Activated CD4-positive, alpha-beta T cell treated with anti-CD3 and anti-CD28 coated beads, Interleukin-2, amount 10 ng/mL, durations not matched to agents 24 days and 14 days (primary cell): ENCODE data around the gene NPHS1. TPM values are rescaled to one million over a fixed set of nuclear protein-coding genes. Genes with fewer than 3 reads are reported as not detected.
"Not testable (repeated sequence)": the region's sequence is repeated elsewhere in the genome, so short reads cannot be mapped to it uniquely, and the experiment has no call there.

Experiments used
- DNase-seq: peaks from one replicate; pipeline ENCODE4 v3.0.0; 2022
- H3K27ac Mint-ChIP-seq: one replicate; pipeline ENCODE4 v1.8.0; 2022; ENCODE audit warnings: mild to moderate bottlenecking, mixed read lengths
- H3K27me3 Mint-ChIP-seq: one replicate; pipeline ENCODE4 v1.8.0; 2022; ENCODE audit warnings: mixed read lengths
- H3K36me3 Mint-ChIP-seq: one replicate; pipeline ENCODE4 v1.8.0; 2022; ENCODE audit warnings: low read depth, mild to moderate bottlenecking, mixed read lengths
- H3K4me1 Mint-ChIP-seq: one replicate; pipeline ENCODE4 v1.8.0; 2021; ENCODE audit warnings: mixed read lengths
- H3K4me3 Mint-ChIP-seq: one replicate; pipeline ENCODE4 v1.8.0; 2022; ENCODE audit warnings: mild to moderate bottlenecking, moderate library complexity, mixed read lengths
- H3K9me3 Mint-ChIP-seq: one replicate; pipeline ENCODE4 v1.8.0; 2021; ENCODE audit warnings: mixed read lengths
- intact Hi-C: fragments of 100-400 bp; cut with micrococcal nuclease; formaldehyde crosslinking; loops from one replicate; pipeline ENCODE4 v1.15.1; 2023
- total RNA-seq: library from RNA; stranded (reverse); gene quantifications from 2 replicates; pipeline ENCODE4 v1.2.3, GENCODE V29; 2022

Gene NPHS1
- total RNA-seq, 1 donor from 2014 or later, result not detected

DNA sequence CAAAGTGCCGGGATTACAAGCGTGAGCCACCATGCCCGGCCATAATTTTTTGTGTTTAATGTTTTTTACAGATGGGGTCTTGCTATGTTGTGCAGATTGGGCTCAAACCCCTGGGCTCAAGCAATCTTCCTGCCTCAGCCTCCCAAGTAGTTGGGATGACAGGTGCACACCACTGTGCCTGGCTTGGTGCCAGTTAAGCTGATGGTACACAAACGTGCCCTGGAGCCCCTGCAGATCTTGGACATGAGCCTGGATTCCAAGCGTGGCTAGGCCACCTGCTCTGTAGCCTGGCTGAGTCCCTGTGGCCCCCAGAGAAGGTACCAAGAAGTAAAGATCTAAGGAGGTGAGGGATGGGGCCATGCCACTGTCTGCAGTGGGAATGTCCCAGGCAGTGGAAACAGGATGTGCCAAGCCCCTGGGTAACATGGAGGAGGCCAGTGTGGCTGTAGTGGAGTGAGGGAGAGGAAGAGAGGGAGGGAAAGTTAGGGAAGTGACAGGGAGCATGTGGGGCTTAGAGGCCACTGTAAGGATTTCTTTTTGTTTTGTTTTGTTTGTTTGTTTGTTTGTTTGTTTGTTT is 46.7 kb downstream of the NPHS1 start:
- intact Hi-C loops, result no loop called here

DNA sequence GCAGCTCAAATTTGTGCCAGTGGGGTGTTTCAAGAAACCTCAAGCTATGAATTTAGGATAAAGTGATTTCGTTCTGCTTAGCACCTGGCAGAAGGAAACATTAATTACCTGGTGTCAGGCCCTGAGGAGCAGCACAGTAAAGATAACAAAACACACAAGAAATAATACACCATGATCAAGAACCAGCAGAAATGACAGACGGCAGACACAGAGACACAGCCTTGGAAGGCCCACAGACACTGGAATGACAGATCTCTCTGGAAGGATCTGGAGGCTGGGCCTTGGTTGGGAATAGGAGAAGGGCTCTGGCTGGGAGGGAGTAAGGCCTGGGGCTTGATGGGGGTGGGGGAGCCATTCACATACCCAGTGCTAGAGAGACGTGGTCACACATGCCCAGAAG is 50.5 kb downstream of the NPHS1 start:
- Mint-ChIP-seq H3K27ac (no peak overlapping the region), H3K4me1 (peaks cover 11% of the 10 kb centered on the region), H3K9me3 (no peaks in the 10 kb centered on the region), H3K4me3 (no peak overlapping the region), H3K36me3 (no peaks in the 10 kb centered on the region), H3K27me3 (peaks cover 16% of the 10 kb centered on the region)
- intact Hi-C loops, result no loop called here
- no peak for DNase-seq

More for the DNA sequence above, 46.7 kb downstream of the NPHS1 start:
- Mint-ChIP-seq H3K9me3 (no peaks in the 10 kb centered on the region), H3K4me1 (peaks cover 8% of the 10 kb centered on the region), H3K27ac (no peak overlapping the region), H3K27me3 (peaks cover 2% of the 10 kb centered on the region), H3K4me3 (no peak overlapping the region), H3K36me3 (no peaks in the 10 kb centered on the region)
- DNase-seq, result no peak

DNA sequence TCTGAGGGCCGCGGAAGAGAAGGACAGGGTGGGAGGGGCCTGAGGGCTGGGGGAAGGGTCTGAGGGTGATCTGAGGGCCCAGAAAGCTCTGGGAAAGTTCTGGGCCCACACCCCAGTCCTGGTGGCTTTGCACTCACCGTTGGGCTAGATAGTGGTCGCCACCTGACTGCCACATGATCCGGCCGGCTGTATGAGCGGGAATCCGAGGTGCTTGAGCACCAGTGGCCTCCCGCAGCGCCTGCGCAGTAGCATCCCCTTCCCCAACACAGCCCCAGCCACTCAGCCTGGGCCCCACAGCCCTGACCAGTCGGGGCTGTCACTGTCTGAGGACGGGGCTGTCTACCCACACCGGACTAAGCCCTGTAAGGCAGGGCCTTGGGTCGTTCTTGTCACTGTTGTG is 54.6 kb downstream of the NPHS1 start:
- H3K4me3 Mint-ChIP-seq, result no peak overlapping the region
- H3K4me1 Mint-ChIP-seq, result peaks cover 4% of the 10 kb centered on the region
- H3K36me3 Mint-ChIP-seq, result no peaks in the 10 kb centered on the region
- intact Hi-C loops, result no loop called here
- no peak for DNase-seq
- no peak overlapping the region for H3K27ac Mint-ChIP-seq
- peaks cover 32% of the 10 kb centered on the region for H3K27me3 Mint-ChIP-seq
- H3K9me3 Mint-ChIP-seq, result no peaks in the 10 kb centered on the region

DNA sequence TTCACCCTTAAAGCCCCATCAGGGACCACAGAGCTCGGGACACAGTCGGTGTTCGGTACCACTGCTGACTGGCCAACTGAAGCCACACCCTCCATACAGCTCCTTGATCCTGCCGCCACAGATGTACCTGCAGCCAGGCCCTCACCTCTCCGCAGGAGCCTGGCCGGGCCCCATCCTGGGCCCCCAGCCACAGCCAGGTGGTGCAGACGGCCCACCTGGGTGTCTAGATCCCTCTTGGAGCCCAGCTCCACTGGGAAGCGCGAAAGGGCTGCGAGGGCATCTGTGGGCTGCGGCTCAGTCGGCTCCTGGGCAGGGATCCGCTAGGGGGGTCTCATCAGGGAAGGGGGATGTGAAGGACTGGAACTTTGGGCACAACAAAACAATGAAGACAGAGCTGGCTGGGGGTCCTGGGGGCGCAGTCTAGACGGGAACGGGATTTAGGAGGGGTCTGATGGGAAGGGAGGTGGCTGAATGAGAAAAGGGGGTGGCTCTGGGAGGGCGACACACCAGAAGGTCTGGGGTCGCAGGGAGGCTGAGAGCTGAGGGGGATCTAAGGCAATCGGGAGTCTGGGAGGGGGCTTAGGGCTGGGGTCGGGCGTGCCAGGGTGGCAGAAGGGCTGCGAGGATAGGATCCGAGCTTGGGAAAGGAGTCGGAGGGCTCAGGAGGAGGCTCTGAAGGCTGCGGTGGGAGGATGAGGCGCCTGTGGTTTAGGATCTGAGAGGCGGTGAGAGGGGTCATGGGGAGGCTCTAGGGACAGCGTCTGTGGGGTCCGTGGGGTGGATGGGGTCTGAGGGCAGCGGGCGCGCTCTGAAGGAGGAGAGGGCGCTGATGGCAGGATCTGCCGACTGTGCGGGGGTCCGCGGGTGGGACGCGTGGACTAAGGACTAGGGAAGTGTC is 55.4 kb downstream of the NPHS1 start:
- intact Hi-C loops, result no loop called here
- DNase-seq, result no peak

DNA sequence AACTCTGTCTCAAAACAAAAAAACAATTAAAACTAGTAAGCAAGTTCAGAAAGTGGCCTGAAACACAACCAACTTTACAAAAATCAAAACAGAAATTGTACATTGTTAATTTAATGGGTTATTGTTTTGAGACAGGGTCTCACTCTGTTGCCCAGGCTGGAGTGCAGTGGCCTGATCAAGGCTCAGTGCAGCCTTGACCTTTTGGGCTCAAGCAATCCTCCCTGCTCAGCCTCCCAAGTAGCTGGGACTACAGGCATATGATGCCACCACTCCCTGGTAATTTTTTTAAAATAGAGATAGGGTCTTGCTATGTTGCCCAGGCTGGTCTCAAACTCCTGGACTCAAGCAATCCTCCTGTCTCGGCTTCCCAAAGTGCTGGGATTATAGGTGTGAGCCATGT is 56.7 kb downstream of the NPHS1 start:
- H3K9me3 Mint-ChIP-seq, H3K27ac Mint-ChIP-seq, H3K4me1 Mint-ChIP-seq, intact Hi-C loops, DNase-seq, H3K4me3 Mint-ChIP-seq, H3K36me3 Mint-ChIP-seq: not testable (repeated sequence)
- peaks cover 32% of the 10 kb centered on the region for H3K27me3 Mint-ChIP-seq

More for the DNA sequence above, 55.4 kb downstream of the NPHS1 start:
- Mint-ChIP-seq H3K4me3 (peak overlapping the region; percentile 28), H3K27ac (no peak overlapping the region), H3K9me3 (no peaks in the 10 kb centered on the region), H3K27me3 (peaks cover 32% of the 10 kb centered on the region), H3K36me3 (no peaks in the 10 kb centered on the region), H3K4me1 (peaks cover 4% of the 10 kb centered on the region)

DNA sequence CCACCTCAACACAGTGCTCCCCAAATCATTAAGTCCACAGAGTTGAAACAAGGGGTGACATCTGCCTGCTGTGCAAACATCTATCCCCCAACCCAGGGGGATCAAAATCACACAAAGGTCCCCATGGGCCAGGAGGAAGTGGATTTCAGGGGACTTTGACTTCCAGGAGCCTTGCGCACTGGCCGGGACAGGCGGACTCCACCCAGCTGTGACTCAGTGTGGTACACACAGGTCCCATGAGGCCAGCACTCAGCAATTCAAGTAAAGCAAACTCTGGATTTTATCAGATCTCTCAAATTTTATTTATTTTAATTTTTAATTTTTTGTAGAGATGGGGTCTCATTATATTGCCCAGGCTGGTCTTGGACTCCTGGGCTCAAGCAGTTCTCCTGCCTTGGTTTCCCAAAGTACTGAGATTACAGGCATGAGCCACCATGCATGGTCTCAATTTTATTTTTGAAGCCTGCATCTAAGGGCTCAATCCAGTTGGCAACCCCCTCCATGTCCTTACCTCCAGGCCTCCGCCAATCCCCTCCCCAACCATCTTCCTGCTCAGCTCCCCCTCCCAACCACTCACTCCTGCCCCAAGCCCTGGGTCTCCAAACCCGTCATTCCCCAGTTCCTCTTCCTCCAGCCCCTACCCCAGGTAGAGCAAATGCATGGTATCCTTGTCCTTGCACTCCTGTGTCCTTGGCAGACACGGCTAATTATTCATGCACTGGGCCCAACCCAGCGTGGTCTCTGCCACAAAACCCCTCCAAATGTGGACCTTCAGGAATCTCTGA is 58.7 kb downstream of the NPHS1 start:
- Mint-ChIP-seq H3K9me3 (no peaks in the 10 kb centered on the region), H3K36me3 (no peaks in the 10 kb centered on the region), H3K4me1 (peaks cover 4% of the 10 kb centered on the region), H3K27me3 (peaks cover 29% of the 10 kb centered on the region), H3K4me3 (no peak overlapping the region), H3K27ac (no peak overlapping the region)
- intact Hi-C loops, result no loop called here
- no peak for DNase-seq

DNA sequence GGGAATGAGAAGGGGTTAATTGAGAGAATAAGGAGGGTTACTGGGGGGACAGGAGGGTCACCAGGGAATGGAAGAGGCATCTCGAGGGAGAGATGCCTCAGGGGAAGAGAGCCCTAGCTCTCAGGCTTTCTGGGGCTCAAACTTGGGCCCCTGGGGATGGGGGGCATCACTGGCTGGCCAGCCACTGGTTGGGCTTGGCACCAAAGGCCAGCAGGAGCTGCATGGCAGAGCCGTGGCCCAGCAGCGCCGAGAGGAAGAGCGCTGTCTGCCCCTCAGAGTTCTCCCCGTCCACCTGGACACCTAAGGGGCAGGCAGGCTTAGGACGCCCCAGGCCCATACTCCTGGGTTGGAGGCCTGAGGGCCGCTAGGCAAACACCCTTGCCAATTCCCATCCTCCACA is 59.4 kb downstream of the NPHS1 start:
- intact Hi-C loops, result no loop called here
- Mint-ChIP-seq H3K27me3 (peaks cover 25% of the 10 kb centered on the region), H3K4me3 (no peak overlapping the region)

DNA sequence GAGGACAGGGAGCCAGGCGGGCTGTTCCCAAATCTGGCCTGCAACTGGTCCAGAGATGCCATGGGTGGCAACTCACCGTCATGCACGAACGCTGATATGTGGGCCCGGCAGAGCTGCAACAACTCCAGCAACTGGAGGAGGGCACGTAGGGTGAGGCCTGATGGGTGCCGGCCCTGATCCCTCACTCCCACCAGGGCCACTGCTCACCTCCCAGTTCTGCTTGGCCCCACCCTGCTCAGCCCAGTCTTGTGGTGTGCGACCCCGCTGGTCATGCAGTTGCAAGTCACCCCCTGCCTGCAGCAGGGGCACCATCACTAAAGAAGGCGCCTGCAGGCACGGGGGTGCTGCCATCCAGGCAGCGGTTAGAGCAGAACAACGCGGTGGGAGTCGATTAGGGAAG is 60.0 kb downstream of the NPHS1 start:
- intact Hi-C loops, result no loop called here
- no peaks in the 10 kb centered on the region for H3K36me3 Mint-ChIP-seq
- H3K27me3 Mint-ChIP-seq, result peaks cover 21% of the 10 kb centered on the region
- DNase-seq, result no peak
- H3K27ac Mint-ChIP-seq, result no peak overlapping the region
- H3K4me3 Mint-ChIP-seq, result no peak overlapping the region
- H3K4me1 Mint-ChIP-seq, result peaks cover 3% of the 10 kb centered on the region
- no peaks in the 10 kb centered on the region for H3K9me3 Mint-ChIP-seq

More for the DNA sequence above, 59.4 kb downstream of the NPHS1 start:
- Mint-ChIP-seq H3K27ac (no peak overlapping the region), H3K4me1 (peaks cover 4% of the 10 kb centered on the region), H3K36me3 (no peaks in the 10 kb centered on the region), H3K9me3 (no peaks in the 10 kb centered on the region)
- DNase-seq, result no peak

DNA sequence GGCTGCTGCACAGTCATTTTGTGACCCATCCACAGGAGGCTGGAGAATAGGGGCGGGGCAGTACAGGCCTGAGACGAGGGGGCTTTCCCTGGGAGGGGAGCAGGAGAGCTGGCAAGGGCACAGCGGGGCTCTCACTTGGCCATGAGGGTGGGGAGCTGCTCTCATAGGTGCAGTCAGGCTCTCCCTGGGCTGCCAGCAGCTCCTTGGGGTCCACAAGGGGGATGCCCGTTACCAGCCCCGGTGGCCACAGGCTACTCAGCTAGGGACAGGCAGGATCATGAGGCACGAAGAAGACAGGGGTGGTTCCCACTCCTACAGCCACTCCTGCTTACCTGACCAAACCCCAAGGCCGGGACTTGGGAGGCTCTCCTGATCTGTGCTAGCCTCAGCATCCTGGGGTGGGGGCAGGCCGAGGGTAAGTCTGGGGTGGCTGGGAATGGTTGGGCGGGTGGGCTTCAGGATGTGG is 60.5 kb downstream of the NPHS1 start:
- H3K27ac Mint-ChIP-seq, result no peak overlapping the region
- no peak for DNase-seq
- no peaks in the 10 kb centered on the region for H3K4me1 Mint-ChIP-seq
- H3K36me3 Mint-ChIP-seq, result no peaks in the 10 kb centered on the region
- H3K4me3 Mint-ChIP-seq, result no peak overlapping the region
- peaks cover 16% of the 10 kb centered on the region for H3K27me3 Mint-ChIP-seq
- intact Hi-C loops, result no loop called here
- no peaks in the 10 kb centered on the region for H3K9me3 Mint-ChIP-seq

DNA sequence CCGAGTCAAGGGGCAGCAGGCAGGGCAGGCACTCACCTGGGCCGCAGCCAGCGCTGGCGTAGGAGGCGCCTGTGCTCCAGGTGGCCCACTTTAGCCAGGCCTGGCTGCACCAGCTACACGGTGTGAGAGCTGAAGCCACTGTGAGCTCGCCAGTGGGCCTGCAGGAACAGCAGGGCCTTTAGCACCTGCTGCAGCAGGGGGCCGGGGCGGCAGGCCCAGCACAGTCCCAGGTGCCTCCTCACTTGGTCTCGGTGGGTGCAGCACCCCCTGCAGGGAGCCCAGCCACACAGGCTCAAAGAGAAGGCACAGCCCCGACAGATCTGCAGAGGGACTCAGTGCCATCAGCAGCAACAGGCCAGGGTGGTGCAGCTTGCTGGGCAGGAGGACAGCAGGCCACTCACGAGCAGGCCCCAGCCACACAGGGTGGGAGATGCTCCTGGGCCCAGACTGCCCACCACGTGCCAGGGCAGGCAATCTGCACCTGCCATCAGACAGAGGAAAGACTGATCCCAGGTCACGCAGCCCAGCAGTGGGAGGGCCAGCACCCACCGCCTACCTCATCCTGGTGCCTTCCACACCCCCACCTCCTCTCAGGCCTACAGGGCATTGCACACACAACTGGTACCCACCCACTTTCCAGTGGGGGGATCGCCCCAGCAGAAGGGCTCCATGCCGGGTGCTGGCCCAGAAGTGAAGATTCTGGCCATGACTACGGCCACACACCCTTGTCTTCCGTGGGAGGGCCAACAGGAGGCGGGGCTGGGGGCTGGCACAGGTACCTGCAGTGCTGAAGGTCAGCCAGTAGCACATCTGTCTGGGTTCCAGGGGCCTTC is 61.1 kb downstream of the NPHS1 start:
- DNase-seq, result peak; percentile 69
- peaks cover 10% of the 10 kb centered on the region for H3K27me3 Mint-ChIP-seq
- no peaks in the 10 kb centered on the region for H3K9me3 Mint-ChIP-seq
- no peaks in the 10 kb centered on the region for H3K4me1 Mint-ChIP-seq
- intact Hi-C loops, result no loop called here
- H3K27ac Mint-ChIP-seq, result no peak overlapping the region
- no peaks in the 10 kb centered on the region for H3K36me3 Mint-ChIP-seq
- no peak overlapping the region for H3K4me3 Mint-ChIP-seq

DNA sequence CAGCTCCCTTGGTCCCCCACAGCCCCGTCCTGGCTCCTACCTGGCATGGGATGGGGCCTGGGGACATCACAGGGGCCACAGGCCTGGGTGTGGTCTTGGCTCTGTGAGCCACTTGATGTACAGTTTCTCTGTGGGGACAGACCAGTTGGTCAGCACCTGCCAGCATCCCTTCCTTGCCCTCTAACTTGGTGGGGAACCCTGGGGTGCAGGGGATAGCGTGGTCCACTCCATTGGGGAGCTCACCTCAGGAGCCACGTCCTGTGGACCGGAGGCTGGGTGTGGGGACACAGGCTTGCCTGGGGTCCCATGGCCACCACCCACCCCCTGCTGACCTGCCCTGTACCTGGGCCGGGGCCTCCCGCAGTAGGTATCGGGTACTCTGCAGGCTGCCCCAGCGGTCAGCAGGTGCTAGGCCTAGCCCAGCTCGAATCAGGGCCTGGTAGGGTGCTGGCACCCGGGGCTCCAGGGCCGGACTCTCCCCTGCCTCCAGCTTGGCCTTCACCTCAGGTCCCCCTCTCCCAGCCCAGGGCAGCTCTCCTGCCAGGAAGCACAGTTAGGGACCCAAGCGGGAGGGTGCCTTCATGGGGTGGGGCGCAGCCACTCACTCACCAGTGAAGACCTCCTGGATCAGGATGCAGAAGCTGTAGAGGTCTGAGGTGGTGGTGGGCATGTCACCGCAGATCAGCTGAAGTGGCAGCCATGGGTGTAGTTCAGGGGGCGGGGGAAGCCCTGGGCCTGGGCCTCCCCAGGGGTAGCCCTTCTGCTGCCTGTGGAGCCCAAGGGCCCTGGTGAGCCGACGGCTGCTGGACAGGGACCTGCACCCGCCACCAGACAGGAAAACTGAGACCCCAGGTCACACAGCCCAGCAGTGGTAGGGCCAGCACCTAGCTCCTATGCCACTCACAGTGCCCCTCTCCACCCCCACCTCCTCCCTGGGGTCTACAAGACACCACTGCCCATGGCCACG is 62.0 kb downstream of the NPHS1 start:
- H3K27ac Mint-ChIP-seq, result no peak overlapping the region
- H3K27me3 Mint-ChIP-seq, result peaks cover 4% of the 10 kb centered on the region
- intact Hi-C loops, result no loop called here
- no peaks in the 10 kb centered on the region for H3K4me1 Mint-ChIP-seq
- peaks cover 3% of the 10 kb centered on the region for H3K36me3 Mint-ChIP-seq
- DNase-seq, result no peak
- H3K4me3 Mint-ChIP-seq, result no peak overlapping the region
- no peaks in the 10 kb centered on the region for H3K9me3 Mint-ChIP-seq

DNA sequence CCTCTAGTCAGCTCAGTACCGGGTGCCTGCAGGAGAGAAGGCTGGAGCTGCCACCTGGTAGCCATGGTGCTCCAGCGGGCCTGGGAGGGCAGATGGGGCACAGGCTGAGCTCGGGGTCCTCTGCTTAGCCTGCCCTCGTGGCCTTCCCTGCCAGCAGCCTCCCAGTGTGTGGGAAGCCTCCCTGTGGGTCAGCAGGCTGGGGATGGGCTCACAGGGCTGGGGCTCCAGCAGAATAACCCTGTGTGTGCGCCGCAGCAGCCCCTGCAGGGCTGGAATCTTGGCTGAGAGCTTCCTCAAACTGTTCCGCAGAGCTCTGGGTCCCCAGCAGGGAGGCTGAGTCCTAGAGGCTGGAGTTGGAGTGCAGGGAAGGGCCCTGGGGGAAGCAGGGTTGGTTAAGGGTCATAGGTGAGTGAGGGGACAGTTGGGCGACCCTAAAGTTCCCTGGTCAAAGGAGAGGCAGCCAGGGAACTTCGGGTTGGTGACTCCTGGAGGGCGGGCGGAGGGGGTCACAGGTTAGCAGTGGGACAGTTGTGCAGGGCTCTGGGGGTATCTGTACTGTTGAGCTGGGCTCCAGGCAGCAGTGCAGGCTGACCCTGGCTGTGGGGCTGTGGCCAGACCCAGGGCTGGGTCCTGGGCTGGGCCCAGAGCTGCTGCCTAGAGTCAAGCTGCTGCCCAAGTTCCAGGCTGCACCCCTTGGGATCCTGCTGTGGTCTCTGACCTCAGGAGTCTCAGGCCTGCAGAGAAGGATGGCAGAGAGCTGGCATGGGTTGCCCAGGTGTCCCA is 62.9 kb downstream of the NPHS1 start:
- DNase-seq, result no peak
- no peak overlapping the region for H3K27ac Mint-ChIP-seq
- no peaks in the 10 kb centered on the region for H3K4me1 Mint-ChIP-seq
- no peak overlapping the region for H3K4me3 Mint-ChIP-seq
- peaks cover 3% of the 10 kb centered on the region for H3K36me3 Mint-ChIP-seq
- H3K27me3 Mint-ChIP-seq, result peaks cover 4% of the 10 kb centered on the region
- intact Hi-C loops, result no loop called here
- no peaks in the 10 kb centered on the region for H3K9me3 Mint-ChIP-seq
